Thyroid gland (tissue), 4 donors: ENCODE data around the gene BAIAP3. TPM values are rescaled to one million over a fixed set of nuclear protein-coding genes. Genes with fewer than 3 reads are reported as not detected.

Experiments used
- DNase-seq, 2 donors: peaks; one replicate each; pipeline ENCODE4 v3.0.0-alpha.2; 2019
- H3K27ac ChIP-seq, 3 donors: fragments of 200-600 bp; sonication (generic); 1 replicate in 2 of 3; 2 replicates in 1 of 3; pipeline ENCODE4 v1.5.1; 2016 to 2019; ENCODE audit warnings: mild to moderate bottlenecking in 1 of 3, moderate library complexity in 1 of 3
- H3K27me3 ChIP-seq: fragments of 200-600 bp; sonication (generic); one replicate; pipeline ENCODE4 v1.5.1; 2019
- H3K36me3 ChIP-seq, 2 donors: fragments of 200-600 bp; sonication (generic); one replicate each; pipeline ENCODE4 v1.5.1; 2016 to 2019
- H3K4me1 ChIP-seq, 2 donors: fragments of 200-600 bp; sonication (generic); one replicate each; pipeline ENCODE4 v1.5.1; 2017 to 2019
- H3K4me3 ChIP-seq, 3 donors: fragments of 200-600 bp; sonication (generic); replicated peaks in 1 of 3; 1 replicate in 2 of 3; 2 replicates in 1 of 3; pipeline ENCODE4 v1.5.1; 2016; ENCODE audit warnings: mild to moderate bottlenecking in 1 of 3
- H3K9me3 ChIP-seq: fragments of 200-600 bp; sonication (generic); one replicate; pipeline ENCODE4 v1.5.1; 2017
- POLR2A ChIP-seq, 2 donors: fragments of 450-650 bp; IDR thresholded peaks; one replicate each; pipeline ENCODE4 v1.6.1; 2017; ENCODE audit warnings: antibody characterized with exemption in 2 of 2, mild to moderate bottlenecking in 2 of 2, moderate library complexity in 1 of 2
- WGBS, 2 donors: methylation state at CpG; one replicate each; pipeline ENCODE4 v1.1.5; 2017; 5-methylcytosine and 5-hydroxymethylcytosine counted together
- intact Hi-C: fragments of 100-400 bp; cut with DNase I; formaldehyde crosslinking; loops from one replicate; pipeline ENCODE4 v1.15.1; 2023
- total RNA-seq, 4 donors: library from RNA; depleted of rRNA; stranded (reverse); fragments of >200 nt; gene quantifications; one replicate each; pipeline ENCODE4 v1.2.3, GENCODE V29; 2016
- TF ChIP-seq, protein P1 (sequence below), 6 experiments: fragments of 200-600 bp in 3 of 6; fragments of 450-650 bp in 3 of 6; sonication (generic) in 3 of 6; IDR thresholded peaks; one replicate each; pipeline ENCODE4 v1.5.1; 2016 to 2019; ENCODE audit warnings: antibody characterized with exemption in 6 of 6, mild to moderate bottlenecking in 2 of 6, inconsistent platforms in 1 of 6, moderate library complexity in 1 of 6

Gene BAIAP3
- total RNA-seq, 4 donors from 2014 or later, result 0.45 to 3.0 (median 1.6) TPM

DNA sequence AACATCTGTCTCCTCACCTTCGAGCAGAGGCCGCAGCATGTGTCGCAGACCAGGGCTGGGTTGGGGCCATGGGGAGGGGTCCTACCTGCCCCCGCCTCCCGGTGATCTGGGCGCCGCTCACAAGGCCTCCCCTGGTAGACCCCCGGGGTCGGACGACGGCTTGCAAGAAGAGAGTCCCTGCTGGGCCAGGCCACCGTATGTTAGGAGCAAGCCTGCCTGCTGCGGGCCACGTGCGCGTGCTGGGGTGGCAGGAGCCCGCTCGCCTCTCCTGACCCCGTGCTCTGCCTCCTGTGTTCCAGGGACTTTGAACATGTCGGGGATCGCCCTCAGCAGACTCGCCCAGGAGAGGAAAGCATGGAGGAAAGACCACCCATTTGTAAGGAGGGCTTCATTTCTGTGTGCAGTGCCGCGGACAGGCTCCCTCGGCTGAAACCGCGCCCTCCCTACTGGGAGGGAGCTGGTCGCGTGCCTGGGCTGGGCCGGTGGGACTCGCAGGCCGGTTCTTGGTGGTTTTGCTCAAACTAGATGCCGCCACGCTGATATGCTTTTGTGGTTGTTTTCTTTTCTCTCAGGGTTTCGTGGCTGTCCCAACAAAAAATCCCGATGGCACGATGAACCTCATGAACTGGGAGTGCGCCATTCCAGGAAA, 19.6 kb upstream of the BAIAP3 start:
- Histone ChIP-seq H3K4me1 (peaks cover 18 to 21% of the 10 kb centered on the region in 2 donors), H3K4me3 (no peak overlapping the region), H3K27ac (no peak overlapping the region), H3K27me3 (no peaks in the 10 kb centered on the region), H3K9me3 (no peaks in the 10 kb centered on the region), H3K36me3 (peaks cover 49 to 52% of the 10 kb centered on the region in 2 donors)
- intact Hi-C loops, result loop anchor here (5.0 kb wide), 1 partner anchor 38 kb away; the partner anchor contains the start of genes GNPTG and TSR3
- WGBS, 2 donors, result 90 to 91% methylated on average over 26 to 31 of the region's 38 CpGs
- DNase-seq, result no peak
- no peak for TF ChIP-seq POLR2A (IDR thresholded peaks at IDR 0.05)
- TF ChIP-seq, protein P1, sequence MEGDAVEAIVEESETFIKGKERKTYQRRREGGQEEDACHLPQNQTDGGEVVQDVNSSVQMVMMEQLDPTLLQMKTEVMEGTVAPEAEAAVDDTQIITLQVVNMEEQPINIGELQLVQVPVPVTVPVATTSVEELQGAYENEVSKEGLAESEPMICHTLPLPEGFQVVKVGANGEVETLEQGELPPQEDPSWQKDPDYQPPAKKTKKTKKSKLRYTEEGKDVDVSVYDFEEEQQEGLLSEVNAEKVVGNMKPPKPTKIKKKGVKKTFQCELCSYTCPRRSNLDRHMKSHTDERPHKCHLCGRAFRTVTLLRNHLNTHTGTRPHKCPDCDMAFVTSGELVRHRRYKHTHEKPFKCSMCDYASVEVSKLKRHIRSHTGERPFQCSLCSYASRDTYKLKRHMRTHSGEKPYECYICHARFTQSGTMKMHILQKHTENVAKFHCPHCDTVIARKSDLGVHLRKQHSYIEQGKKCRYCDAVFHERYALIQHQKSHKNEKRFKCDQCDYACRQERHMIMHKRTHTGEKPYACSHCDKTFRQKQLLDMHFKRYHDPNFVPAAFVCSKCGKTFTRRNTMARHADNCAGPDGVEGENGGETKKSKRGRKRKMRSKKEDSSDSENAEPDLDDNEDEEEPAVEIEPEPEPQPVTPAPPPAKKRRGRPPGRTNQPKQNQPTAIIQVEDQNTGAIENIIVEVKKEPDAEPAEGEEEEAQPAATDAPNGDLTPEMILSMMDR (IDR thresholded peaks at IDR 0.05), result no peak

DNA sequence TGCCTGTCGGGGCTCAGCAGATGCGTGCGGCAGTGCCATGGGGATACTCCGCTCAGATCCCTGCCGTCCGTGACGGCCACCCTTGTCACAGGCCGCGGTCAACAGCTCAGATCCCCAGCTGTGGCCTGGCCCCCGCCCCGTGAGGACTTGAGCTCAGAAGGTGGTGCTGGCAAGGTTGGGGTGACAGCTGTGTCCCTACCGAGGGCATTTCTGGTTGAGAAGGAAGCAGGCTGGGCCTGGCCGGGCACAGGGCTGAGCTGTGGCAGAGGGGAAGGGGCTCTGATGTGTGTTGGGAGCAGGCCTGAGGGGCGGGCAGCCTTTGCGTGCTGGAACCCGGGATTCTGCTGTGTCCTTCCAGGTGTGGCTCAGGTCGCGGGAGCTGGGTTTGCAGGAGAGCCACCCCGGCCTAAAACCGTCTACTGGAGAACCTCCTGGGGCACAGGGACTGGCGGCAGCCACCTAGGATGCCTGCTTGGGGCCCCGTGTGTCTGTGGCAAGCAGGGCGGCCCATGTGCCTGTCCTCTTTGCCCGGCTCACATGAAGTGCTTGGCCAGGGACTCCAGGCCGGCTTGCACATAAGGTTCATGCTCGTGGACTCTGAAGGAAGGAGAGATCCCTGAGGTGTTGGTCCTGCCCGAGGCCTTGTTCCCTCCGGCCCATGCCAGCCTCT, 18.9 kb upstream of the BAIAP3 start:
- no peak for TF ChIP-seq POLR2A (IDR thresholded peaks at IDR 0.05)
- TF ChIP-seq, protein P1 (IDR thresholded peaks at IDR 0.05), result no peak
- Histone ChIP-seq H3K9me3 (no peaks in the 10 kb centered on the region), H3K27me3 (no peaks in the 10 kb centered on the region), H3K36me3 (peaks cover 56 to 58% of the 10 kb centered on the region in 2 donors), H3K27ac (no peak overlapping the region), H3K4me3 (no peak overlapping the region), H3K4me1 (peaks cover 18 to 21% of the 10 kb centered on the region in 2 donors)
- no peak for DNase-seq
- 90 to 94% methylated on average over 16 to 21 of the region's 28 CpGs for WGBS, 2 donors
- intact Hi-C loops, result loop anchor here (5.0 kb wide), 1 partner anchor 38 kb away; the partner anchor contains the start of genes GNPTG and TSR3

- intact Hi-C loops, result no loop called here
- no peaks in the 10 kb centered on the region for H3K27me3 ChIP-seq
- peaks cover 18 to 21% of the 10 kb centered on the region in 2 donors for H3K4me1 ChIP-seq
- no peak overlapping the region for H3K27ac ChIP-seq
- 85% methylated on average over 26 to 38 of the region's 46 CpGs for WGBS, 2 donors
- H3K9me3 ChIP-seq, result no peaks in the 10 kb centered on the region
- peaks cover 65 to 67% of the 10 kb centered on the region in 2 donors for H3K36me3 ChIP-seq
- TF ChIP-seq, protein P1 (IDR thresholded peaks at IDR 0.05), result no peak
- no peak for TF ChIP-seq POLR2A (IDR thresholded peaks at IDR 0.05)
- H3K4me3 ChIP-seq, result no peak overlapping the region
- no peak for DNase-seq
Observed at GRCh38 chr16:1315081-1316032, 18.1 kb upstream of the BAIAP3 start.

DNA sequence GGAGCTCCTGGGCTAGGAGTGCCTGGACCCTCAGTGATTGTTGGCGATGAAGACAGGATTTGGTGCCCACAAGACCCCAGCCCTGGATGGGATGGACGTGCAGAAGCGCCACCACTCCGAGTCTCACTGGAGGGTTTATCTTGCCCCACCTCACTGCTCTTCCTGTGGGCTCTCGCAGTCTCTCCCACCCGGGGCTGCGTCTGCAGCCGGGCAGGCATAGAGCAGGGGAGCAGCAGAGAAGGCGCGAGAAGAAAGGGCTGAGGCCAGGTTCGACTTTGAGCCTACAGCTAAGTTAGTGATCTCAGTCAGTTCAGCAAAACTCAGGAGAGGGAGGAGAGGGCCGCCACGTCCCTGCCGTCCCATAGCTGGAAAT, 17.4 kb upstream of the BAIAP3 start:
- 88 to 100% methylated on average over 10 to 14 of the region's 14 CpGs for WGBS, 2 donors
- peaks cover 71 to 73% of the 10 kb centered on the region in 2 donors for H3K36me3 ChIP-seq
- no peak for DNase-seq

More for the DNA sequence above, 17.4 kb upstream of the BAIAP3 start:
- Histone ChIP-seq H3K9me3 (no peaks in the 10 kb centered on the region), H3K4me1 (peaks cover 13 to 15% of the 10 kb centered on the region in 2 donors), H3K27ac (no peak overlapping the region), H3K27me3 (no peaks in the 10 kb centered on the region), H3K4me3 (no peak overlapping the region)
- intact Hi-C loops, result no loop called here
- no peak for TF ChIP-seq POLR2A (IDR thresholded peaks at IDR 0.05)
- TF ChIP-seq, protein P1 (IDR thresholded peaks at IDR 0.05), result no peak
